ENCODE results near the gene BLTP3B.

BLTP3B gene

GRCh38 chr12:100163416-100164152, 20.9 kb upstream of the BLTP3B start:
- DNase-seq: peak; percentile 25

DNA sequence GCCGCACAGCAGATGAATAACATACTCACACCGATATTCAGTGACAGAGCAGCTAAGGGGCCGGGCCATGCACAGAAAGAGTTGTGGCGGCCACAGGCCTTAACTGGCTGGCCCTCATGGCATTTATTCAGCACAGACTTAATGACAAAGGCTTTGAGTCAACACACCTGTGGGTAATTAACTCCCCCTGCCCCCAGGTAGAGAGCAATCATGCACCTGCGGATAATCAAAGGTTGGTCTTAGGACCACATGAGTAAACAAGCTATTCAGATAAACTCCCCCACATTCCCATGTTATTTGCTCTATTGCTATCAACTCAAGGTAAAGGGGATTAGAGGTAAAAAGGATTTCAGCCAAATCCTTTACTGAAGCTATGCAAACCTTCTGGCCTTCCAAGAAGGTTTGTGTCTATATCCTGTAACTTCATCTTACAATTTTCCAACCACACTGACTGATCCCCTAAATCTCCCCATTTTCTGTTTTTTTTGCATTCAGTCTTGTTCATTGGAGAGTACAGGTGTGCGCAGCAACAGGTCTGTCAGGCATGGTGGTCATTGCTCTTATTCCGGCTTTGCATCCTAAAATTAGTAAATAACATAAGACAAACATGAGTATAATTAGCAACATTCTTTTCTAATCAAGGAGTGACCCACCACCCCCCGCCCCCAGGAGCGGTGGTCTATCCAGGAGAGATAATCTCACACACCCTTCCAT, 16.9 kb upstream of the BLTP3B start:
- no peak for DNase-seq

DNA sequence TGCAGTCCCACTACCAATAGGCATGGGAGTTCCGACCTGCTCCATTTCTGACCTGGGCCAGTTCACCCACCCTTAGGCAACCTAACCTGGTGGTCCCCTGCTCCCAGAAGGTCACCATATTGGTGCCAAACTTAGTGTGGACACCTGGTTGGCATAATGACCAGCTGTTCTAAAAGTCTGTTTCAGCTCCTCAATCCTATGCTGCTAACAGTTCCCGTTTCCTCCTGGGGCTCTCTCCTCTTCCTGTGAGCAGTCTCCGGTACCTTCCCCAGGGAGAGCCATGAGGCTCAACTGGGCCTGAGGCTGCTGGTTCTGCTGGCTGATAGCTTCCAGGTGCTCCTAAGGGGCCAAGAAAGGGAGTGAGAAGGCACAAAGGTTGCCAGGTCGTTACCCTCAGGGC, 15.9 kb upstream of the BLTP3B start:
- DNase-seq: no peak

GRCh38 chr12:100157427-100157821, 14.8 kb upstream of the BLTP3B start:
- DNase-seq: no peak

GRCh38 chr12:100156731-100157426, 14.2 kb upstream of the BLTP3B start:
- DNase-seq: no peak

DNA sequence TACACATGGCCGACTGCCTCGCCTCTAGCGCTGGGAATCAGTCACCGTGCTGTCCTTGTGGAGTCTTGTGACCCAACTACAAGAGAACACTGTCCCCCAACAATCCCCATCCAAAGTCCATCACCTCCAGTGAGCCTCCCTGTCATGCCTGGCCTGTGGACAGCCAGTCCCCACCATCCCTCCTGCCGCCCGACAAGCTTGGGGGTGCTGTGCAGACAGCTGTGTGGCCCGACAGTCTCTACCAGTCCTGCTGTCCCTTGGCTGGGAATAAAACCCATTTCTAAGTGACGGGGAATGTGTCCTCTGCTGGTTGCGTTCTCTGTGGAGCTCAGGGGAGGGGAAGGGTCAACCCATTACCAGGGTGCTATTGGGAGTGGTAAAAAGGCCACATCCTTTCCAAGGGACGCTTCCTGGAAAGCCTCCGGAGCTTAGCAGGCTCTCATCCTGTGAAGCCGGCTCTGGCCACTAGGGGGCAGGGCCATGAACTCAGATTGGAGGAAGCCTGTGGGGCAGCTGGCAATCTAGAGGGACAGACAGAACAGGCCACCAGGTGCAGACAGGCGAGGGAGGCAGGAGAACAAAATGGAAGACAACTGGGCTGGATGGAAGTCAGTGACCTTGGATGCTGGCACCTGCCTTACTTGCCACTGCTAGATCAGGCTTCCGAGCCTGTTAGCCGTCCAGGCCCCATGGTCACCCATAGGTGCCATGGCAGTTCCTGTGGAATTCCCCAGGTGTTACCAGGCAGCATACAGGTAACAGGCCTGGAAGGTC, 12.0 kb upstream of the BLTP3B start:
- DNase-seq: peak; percentile 65

DNA sequence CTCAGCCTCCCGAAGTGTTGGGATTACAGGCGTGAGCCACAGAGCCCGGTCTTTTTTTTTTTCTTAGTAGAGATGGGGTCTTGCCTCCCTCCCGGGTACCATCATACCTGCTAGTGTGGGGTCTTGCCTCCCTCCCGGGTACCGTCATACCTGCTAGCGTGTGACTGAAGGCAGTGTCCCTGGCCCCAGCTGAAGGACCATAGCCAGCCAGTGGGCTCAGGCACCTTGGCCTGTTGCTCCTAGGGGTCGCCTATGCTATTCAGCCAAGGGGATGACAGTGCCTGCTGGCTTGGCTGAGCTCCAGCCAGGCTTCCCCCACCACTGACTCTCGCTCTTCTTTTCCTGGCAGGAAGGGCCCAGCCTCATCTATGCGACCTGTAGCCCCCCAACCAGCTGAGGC, 10.5 kb upstream of the BLTP3B start:
- no peak for DNase-seq

GRCh38 chr12:100151769-100152168, 9.1 kb upstream of the BLTP3B start:
- no peak for DNase-seq

GRCh38 chr12:100146252-100146651, 3.6 kb upstream of the BLTP3B start:
- no peak for DNase-seq

- DNase-seq: no peak
Measured at GRCh38 chr12:100145643-100146042, 3.0 kb upstream of the BLTP3B start.

- DNase-seq: peak; percentile 20
Measured at GRCh38 chr12:100141998-100142850, 450 bp downstream of the BLTP3B start.

- peak; percentile 79 for DNase-seq
Measured at GRCh38 chr12:100141666-100141997, 1.0 kb downstream of the BLTP3B start.

DNA sequence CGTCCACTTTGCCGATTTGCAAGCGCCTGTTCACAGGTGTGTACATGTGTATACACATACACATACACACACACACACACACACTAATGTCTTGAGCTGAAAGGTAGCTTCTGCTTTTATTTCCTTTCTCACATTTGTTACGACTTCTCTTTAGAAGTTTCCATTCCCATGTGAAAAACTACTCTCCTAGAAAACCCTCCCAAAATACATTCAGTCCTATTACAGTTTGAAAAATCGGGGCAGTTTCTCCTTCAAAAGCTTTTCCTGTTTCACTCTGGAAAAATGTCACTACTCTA, 3.9 kb downstream of the BLTP3B start:
- no peak for DNase-seq

- DNase-seq: peak; percentile 9
Measured at GRCh38 chr12:100138048-100138802, 4.4 kb downstream of the BLTP3B start.

DNA sequence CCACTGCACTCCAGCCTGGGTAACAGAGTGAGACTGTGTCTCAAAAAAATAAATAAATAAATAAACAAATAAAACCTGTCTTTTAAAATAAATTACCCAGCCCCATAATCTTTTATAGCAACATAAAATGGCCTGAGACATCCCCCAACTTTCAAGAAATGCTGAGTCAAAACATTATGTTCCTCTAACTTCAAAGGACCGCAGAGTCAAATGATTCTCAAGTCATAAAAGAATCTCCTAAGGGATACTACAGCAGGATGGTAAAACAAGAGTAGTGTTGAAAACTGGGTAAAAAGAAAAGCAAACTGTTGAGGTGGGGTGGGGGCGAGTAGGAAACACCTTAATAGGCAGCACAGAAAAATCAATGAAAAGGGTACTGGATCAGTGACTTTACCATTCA, 9.5 kb downstream of the BLTP3B start:
- DNase-seq: no peak

DNA sequence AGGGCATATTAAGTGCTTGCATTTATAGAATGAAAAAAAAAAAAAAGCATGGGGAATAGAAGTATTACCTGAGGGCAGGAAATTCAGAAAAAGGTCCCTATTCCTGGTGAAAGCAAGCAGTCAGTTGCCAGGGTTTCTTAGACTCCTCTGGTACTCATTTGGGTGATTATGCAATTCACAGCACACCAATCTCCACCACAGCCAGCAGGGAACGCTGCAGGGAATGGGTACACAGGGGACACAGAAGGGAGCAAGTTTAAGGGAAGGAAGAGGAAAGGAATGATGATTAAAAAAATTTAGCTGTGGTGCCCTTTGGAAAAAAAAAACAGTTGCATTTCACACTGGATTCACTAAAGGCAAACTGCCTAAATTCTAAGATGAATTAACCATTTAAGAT, 14.2 kb downstream of the BLTP3B start:
- DNase-seq: peak; percentile 70

DNA sequence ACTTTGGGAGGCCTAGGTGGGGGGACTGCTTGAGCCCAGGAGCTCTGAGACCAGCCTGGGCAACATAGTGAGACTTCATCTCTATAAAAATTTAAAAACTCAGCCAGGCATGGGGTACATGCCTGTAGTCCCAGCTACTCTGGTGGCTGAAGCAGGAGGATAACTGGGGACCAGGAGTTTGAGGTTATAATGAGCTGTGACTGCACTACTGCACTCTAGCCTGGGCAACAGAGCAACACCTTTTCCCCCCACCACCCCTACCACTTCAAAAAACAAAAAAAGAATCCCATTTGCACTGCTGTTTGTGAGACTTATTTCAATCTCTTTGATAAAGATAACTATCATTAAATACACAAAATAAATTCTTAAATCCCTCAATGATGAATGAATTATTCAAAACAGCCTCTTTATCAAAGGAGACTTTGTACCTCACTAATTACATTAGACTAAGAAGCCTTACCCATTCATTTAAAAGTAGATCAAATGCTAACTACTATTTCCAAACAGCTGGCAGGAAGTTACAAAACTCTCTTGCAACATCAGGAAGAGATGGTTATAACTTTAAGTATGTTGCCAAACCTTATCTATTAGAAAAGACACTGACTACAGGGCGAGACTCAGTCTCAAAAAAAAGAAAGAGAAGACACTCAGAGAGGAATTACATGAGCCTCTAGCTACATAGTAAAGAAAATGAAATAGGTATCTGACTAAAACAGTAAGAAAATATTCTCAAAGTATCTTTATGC, 14.7 kb downstream of the BLTP3B start:
- peak; percentile 42 for DNase-seq

- DNase-seq: peak; percentile 7
Measured at GRCh38 chr12:100123316-100124095, 19.2 kb downstream of the BLTP3B start.

- no peak for DNase-seq
Measured at GRCh38 chr12:100120355-100120754, 22.3 kb downstream of the BLTP3B start.

- DNase-seq: no peak
Measured at GRCh38 chr12:100115291-100115690, 27.4 kb downstream of the BLTP3B start.
